PC-3 (cell line): ENCODE data around the gene GGCX.

Source experiments
- EZH2phosphoT487 ChIP-seq: fragments of 300-600 bp; sonication (generic); IDR thresholded peaks from 2 replicates; pipeline ENCODE4 v1.6.1; 2018; ENCODE audit warnings: mild to moderate bottlenecking, antibody characterized with exemption, low read length, borderline replicate concordance
- TF ChIP-seq, protein P1 (sequence below): fragments of 300-600 bp; sonication (generic); conservative IDR thresholded peaks from 2 replicates; pipeline ENCODE4 v1.5.1; 2017; ENCODE audit warnings: antibody characterized with exemption, low read depth, mild to moderate bottlenecking, low read length

DNA sequence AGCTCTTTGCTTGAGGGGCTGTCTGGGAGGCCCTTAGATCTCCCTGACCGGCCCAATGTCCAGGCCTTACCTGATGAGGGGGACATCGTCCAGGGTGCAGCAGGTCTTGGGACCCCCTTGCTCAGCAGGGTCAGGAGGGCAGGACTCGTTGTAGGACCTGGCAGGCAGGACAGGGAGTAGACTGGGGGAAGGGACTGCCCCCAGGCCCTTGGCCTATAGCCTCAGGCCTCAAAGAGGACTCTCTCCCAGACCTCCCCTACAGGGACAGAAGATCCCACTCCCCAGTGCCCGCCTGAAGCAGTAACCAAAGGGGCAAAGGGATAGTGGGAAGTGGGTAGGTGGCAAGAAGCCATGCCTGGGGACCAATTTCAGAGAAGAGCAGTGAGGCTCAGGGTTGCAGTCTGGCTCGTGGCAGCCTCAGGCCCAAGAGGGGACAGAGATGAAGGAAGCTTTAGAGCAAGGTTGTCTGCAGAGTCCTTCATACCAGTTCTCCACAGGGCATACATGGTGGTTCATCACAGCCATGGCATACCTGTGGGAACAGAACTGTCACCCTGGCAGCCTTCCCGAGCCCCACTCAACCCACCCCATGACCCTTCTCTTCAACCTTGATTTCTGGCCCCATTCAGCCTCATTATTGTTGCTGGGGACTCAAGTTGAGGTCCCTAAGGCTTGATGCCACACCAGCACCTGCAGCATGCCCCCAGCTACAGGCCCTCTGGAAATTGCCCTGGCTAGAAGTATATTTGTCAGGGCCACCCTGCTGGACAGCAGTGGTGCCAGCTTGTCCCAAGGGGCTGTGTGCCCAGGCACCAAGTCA is 39.9 kb upstream of the GGCX start:
- TF ChIP-seq, protein P1, sequence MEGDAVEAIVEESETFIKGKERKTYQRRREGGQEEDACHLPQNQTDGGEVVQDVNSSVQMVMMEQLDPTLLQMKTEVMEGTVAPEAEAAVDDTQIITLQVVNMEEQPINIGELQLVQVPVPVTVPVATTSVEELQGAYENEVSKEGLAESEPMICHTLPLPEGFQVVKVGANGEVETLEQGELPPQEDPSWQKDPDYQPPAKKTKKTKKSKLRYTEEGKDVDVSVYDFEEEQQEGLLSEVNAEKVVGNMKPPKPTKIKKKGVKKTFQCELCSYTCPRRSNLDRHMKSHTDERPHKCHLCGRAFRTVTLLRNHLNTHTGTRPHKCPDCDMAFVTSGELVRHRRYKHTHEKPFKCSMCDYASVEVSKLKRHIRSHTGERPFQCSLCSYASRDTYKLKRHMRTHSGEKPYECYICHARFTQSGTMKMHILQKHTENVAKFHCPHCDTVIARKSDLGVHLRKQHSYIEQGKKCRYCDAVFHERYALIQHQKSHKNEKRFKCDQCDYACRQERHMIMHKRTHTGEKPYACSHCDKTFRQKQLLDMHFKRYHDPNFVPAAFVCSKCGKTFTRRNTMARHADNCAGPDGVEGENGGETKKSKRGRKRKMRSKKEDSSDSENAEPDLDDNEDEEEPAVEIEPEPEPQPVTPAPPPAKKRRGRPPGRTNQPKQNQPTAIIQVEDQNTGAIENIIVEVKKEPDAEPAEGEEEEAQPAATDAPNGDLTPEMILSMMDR, result no peak
- no peak for TF ChIP-seq EZH2phosphoT487
